ENCODE data around the gene KIFC3. TPM values are rescaled to one million over a fixed set of nuclear protein-coding genes. Genes with fewer than 3 reads are reported as not detected.

KIFC3 gene
- total and polyA plus RNA-seq, 2 of the 13 experiments (the other 11 are each of a cell fraction or from before 2014, with no cell fraction given) = 42.1 to 45.3 TPM

DNA sequence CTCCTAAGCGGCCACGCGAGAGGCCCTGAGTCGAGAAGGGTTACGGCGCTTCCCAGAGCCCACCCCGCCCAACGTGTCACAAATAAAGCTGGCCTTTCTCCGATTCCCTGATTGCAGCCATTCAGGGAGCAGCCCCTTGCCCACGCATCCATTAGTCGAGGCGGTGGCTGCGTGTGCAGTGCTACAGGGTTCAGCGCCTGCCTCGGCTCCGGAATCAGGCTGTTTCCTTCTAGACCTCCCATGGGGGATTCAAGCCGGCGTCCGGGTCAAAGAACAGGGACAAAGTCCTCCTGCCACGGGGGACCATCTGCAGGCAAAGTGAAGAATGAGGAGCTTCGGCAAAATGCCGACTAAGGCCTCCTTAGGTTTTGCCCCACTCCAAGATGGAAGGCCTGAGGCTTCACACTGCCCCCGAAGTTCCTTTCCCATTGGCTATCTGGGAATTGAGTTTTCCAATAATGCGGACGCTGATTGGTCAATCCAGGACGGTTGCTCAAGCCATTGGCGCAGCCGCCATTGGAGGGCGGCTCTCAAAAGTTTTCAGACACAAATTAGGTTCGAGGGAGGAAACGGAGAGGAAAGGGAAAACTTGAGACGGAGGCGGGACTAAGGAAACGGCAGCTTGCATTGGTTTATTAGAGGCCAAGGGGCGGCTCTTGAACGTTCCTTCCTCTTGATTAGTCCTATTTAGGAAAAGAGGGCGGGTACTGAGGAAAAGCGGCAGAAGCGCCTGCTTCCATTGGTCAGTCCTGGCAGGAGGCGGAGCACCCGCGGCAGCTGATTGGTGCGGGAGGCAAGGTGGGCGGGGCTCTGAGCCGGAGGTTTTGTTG is 67.2 kb downstream of the KIFC3 start (continued):
- TF ChIP-seq, protein P1, sequence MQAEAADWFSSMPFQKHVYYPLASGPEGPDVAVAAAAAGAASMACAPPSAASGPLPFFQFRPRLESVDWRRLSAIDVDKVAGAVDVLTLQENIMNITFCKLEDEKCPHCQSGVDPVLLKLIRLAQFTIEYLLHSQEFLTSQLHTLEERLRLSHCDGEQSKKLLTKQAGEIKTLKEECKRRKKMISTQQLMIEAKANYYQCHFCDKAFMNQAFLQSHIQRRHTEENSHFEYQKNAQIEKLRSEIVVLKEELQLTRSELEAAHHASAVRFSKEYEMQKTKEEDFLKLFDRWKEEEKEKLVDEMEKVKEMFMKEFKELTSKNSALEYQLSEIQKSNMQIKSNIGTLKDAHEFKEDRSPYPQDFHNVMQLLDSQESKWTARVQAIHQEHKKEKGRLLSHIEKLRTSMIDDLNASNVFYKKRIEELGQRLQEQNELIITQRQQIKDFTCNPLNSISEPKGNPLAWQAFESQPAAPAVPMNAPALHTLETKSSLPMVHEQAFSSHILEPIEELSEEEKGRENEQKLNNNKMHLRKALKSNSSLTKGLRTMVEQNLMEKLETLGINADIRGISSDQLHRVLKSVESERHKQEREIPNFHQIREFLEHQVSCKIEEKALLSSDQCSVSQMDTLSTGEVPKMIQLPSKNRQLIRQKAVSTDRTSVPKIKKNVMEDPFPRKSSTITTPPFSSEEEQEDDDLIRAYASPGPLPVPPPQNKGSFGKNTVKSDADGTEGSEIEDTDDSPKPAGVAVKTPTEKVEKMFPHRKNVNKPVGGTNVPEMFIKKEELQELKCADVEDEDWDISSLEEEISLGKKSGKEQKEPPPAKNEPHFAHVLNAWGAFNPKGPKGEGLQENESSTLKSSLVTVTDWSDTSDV (CRISPR knock-in tag; IDR thresholded peaks at IDR 0.05) = peak; percentile 49; the same call in 1 of the 2 replicates
- TF ChIP-seq ZSCAN30 (CRISPR knock-in tag; IDR thresholded peaks at IDR 0.05) (0 out of 2 replicates have a peak, but pooled peaks have one; percentile 74), ZNF883 (CRISPR knock-in tag; IDR thresholded peaks at IDR 0.05; ENCODE audit: not compliant biosample characterization) (peak; percentile 91), SP1 (IDR thresholded peaks at IDR 0.05) (peak; percentile 87; the same call in 1 of the 2 replicates), SP1 (CRISPR knock-in tag; IDR thresholded peaks at IDR 0.05) (peak; percentile 97), ZMYM4 (CRISPR knock-in tag; IDR thresholded peaks at IDR 0.05) (peak; percentile 56), TP53 (CRISPR knock-in tag; conservative IDR thresholded peaks at IDR 0.05) (no peak; the same call in 1 of the 2 replicates), JUND (CRISPR knock-in tag; IDR thresholded peaks at IDR 0.05) (no peak), ZNF563 (CRISPR knock-in tag; IDR thresholded peaks at IDR 0.05) (peak; percentile 83), CHD2 (IDR thresholded peaks at IDR 0.05; ENCODE audit: low read depth, low read length) (peak; percentile 74), ZNF615 (CRISPR knock-in tag; IDR thresholded peaks at IDR 0.05; ENCODE audit: borderline replicate concordance) (no peak; the same call in 1 of the 2 replicates), YEATS2 (CRISPR knock-in tag; IDR thresholded peaks at IDR 0.05; ENCODE audit: borderline replicate concordance) (peak; percentile 53; the same call in 1 of the 2 replicates), ETV6 (CRISPR knock-in tag; conservative IDR thresholded peaks at IDR 0.05) (no peak), RBM39 (IDR thresholded peaks at IDR 0.05; ENCODE audit: low read depth, low read length, poor library complexity, severe bottlenecking) (peak; percentile 65), HNRNPK (IDR thresholded peaks at IDR 0.05; ENCODE audit: low read depth, low read length, poor library complexity, severe bottlenecking) (no peak), REXO4 (CRISPR knock-in tag; IDR thresholded peaks at IDR 0.05; ENCODE audit: borderline replicate concordance) (no peak)
- TF ChIP-seq, protein P2, sequence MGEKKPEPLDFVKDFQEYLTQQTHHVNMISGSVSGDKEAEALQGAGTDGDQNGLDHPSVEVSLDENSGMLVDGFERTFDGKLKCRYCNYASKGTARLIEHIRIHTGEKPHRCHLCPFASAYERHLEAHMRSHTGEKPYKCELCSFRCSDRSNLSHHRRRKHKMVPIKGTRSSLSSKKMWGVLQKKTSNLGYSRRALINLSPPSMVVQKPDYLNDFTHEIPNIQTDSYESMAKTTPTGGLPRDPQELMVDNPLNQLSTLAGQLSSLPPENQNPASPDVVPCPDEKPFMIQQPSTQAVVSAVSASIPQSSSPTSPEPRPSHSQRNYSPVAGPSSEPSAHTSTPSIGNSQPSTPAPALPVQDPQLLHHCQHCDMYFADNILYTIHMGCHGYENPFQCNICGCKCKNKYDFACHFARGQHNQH (CRISPR knock-in tag; IDR thresholded peaks at IDR 0.05) = peak; percentile 81
- TF ChIP-seq, protein P3, sequence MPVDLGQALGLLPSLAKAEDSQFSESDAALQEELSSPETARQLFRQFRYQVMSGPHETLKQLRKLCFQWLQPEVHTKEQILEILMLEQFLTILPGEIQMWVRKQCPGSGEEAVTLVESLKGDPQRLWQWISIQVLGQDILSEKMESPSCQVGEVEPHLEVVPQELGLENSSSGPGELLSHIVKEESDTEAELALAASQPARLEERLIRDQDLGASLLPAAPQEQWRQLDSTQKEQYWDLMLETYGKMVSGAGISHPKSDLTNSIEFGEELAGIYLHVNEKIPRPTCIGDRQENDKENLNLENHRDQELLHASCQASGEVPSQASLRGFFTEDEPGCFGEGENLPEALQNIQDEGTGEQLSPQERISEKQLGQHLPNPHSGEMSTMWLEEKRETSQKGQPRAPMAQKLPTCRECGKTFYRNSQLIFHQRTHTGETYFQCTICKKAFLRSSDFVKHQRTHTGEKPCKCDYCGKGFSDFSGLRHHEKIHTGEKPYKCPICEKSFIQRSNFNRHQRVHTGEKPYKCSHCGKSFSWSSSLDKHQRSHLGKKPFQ (CRISPR knock-in tag; IDR thresholded peaks at IDR 0.05; ENCODE audit: insufficient replicate concordance) = peak; percentile 83
- TF ChIP-seq, protein P4, sequence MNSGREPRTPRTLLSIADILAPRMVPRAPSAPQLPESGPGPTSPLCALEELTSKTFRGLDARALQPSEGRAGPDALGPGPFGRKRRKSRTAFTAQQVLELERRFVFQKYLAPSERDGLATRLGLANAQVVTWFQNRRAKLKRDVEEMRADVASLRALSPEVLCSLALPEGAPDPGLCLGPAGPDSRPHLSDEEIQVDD (CRISPR knock-in tag; IDR thresholded peaks at IDR 0.05; ENCODE audit: borderline replicate concordance) = no peak; the same call in 1 of the 2 replicates

All from HepG2 (cell line).